Measurements from ENCODE around the gene MVB12B. TPM values are rescaled to one million over a fixed set of nuclear protein-coding genes. Genes with fewer than 3 reads are reported as not detected.

MVB12B gene
- total and polyA plus RNA-seq, 8 donors, result 2.6 to 6.7 (median 4.0) TPM

DNA sequence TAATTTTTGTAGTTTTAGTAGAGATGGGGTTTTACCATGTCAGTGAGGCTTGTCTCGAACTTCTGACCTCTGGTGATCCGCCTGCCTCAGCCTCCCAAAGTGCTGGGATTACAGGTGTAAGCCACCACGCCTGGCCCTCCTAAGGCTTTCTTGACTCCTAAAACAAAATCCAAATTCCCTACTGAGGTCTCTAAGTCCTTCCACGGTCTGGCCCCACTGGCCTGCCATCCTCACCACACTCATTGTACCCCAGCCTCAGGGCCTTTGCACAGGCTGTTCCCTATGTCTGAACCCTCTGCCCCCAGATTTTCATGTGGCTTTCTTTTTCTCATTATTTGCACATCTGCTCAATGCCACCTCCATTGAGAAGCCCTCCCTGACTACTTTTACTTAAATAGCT lies 34.7 kb upstream of the MVB12B start:
- Histone ChIP-seq H3K4me1 (no peaks in the 10 kb centered on the region), H3K4me3 (no peak overlapping the region), H3K36me3 (no peaks in the 10 kb centered on the region), H3K27me3 (no peaks in the 10 kb centered on the region), H3K9me3 (no peaks in the 10 kb centered on the region), H3K27ac (no peak overlapping the region)
- DNase-seq (no peak), FAIRE-seq (no peak), ATAC-seq (no peak)
- TF ChIP-seq, protein P1, sequence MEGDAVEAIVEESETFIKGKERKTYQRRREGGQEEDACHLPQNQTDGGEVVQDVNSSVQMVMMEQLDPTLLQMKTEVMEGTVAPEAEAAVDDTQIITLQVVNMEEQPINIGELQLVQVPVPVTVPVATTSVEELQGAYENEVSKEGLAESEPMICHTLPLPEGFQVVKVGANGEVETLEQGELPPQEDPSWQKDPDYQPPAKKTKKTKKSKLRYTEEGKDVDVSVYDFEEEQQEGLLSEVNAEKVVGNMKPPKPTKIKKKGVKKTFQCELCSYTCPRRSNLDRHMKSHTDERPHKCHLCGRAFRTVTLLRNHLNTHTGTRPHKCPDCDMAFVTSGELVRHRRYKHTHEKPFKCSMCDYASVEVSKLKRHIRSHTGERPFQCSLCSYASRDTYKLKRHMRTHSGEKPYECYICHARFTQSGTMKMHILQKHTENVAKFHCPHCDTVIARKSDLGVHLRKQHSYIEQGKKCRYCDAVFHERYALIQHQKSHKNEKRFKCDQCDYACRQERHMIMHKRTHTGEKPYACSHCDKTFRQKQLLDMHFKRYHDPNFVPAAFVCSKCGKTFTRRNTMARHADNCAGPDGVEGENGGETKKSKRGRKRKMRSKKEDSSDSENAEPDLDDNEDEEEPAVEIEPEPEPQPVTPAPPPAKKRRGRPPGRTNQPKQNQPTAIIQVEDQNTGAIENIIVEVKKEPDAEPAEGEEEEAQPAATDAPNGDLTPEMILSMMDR (IDR thresholded peaks at IDR 0.05), result no peak
- WGBS, 2 donors, result 74 to 88% methylated on average over 4 of the region's 4 CpGs
- intact Hi-C loops (cut with DNase I), result no loop called here

GRCh38 chr9:126292736-126293521 lies 33.7 kb upstream of the MVB12B start:
- WGBS, 2 donors, result 77 to 78% methylated on average over 16 of the region's 16 CpGs
- Histone ChIP-seq H3K27ac (no peak overlapping the region), H3K27me3 (no peaks in the 10 kb centered on the region), H3K9me3 (no peaks in the 10 kb centered on the region), H3K4me1 (no peaks in the 10 kb centered on the region), H3K4me3 (no peak overlapping the region), H3K36me3 (no peaks in the 10 kb centered on the region)
- intact Hi-C loops (cut with DNase I), result no loop called here
- ATAC-seq (no peak), FAIRE-seq (no peak), DNase-seq (no peak)
- TF ChIP-seq, protein P1 (IDR thresholded peaks at IDR 0.05), result no peak

- DNase-seq (no peak), FAIRE-seq (no peak), ATAC-seq (no peak)
- no peak overlapping the region for H3K27ac ChIP-seq
- TF ChIP-seq, protein P1 (IDR thresholded peaks at IDR 0.05), result no peak
- H3K27me3 ChIP-seq, result no peaks in the 10 kb centered on the region
- intact Hi-C loops (cut with DNase I), result no loop called here
- no peak overlapping the region for H3K4me3 ChIP-seq
- H3K36me3 ChIP-seq, result no peaks in the 10 kb centered on the region
- WGBS, 2 donors, result 65 to 66% methylated on average over 9 of the region's 9 CpGs
- H3K9me3 ChIP-seq, result no peaks in the 10 kb centered on the region
- H3K4me1 ChIP-seq, result no peaks in the 10 kb centered on the region
Observed at GRCh38 chr9:126293522-126293889, 33.1 kb upstream of the MVB12B start.

DNA sequence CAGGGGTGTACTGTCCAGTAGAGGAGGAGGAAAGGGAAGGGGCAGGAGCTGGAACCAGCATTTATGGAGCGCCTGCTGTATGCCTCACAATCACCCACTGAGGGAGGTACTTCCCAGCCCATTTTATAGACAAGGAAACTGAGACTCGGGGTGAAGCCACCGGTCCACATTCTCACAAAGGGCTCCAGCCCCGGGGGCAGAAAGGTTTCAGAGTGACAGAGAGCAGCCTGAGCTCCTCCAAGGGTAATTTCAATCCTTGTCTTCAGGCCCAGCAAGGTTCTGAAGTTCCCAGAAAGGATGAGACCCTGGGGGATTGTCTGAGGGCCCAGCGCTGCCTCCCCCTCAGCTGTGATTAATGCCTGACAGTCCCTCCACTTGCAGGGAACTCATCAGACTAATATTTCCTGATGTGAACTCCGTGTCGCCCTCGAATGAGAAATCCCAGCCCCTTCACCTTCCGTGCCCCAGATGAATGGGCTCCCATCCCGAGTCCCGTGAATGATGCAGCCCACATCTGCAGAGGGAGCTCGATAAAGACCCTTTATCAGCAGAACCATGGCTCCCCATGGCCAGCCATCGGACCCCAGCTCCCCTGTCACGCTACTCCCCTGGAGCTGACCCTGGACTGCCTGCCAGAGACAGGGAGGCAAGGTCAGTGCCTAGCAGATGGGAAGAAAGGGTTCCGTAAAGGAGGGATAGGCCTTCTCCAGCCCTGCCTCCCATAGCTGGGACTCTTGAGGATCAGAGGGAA lies 32.1 kb upstream of the MVB12B start:
- ATAC-seq (no peak), DNase-seq (no peak), FAIRE-seq (no peak)
- TF ChIP-seq, protein P1 (IDR thresholded peaks at IDR 0.05), result no peak
- Histone ChIP-seq H3K36me3 (no peaks in the 10 kb centered on the region), H3K27ac (no peak overlapping the region), H3K4me1 (no peaks in the 10 kb centered on the region), H3K9me3 (no peaks in the 10 kb centered on the region), H3K27me3 (no peaks in the 10 kb centered on the region), H3K4me3 (no peak overlapping the region)
- 69 to 78% methylated on average over 15 of the region's 15 CpGs for WGBS, 2 donors
- intact Hi-C loops (cut with DNase I), result no loop called here

DNA sequence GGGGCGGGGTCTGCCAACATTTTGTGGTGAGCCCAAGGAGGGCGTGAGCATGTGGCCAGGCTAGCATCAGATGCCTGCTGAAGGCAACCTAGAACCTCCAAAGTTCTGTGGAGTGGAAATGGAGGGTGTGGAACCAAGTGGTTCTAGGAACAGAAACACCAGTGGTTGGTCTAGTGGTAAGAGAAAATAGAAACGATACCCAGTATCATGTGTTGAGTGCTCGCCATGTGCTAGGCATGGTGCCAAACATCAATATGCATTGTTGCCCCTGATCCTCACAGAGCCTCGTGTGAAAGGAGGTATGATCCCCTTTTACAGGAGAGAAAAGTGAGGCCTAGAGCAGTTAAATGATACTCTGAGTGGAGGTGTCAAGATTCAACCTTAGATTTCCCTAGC lies 31.5 kb upstream of the MVB12B start:
- H3K4me1 ChIP-seq, result no peaks in the 10 kb centered on the region
- TF ChIP-seq, protein P1 (IDR thresholded peaks at IDR 0.05), result no peak
- no peaks in the 10 kb centered on the region for H3K27me3 ChIP-seq
- DNase-seq (no peak), ATAC-seq (no peak), FAIRE-seq (no peak)
- H3K9me3 ChIP-seq, result no peaks in the 10 kb centered on the region
- no peak overlapping the region for H3K4me3 ChIP-seq
- intact Hi-C loops (cut with DNase I), result no loop called here
- no peak overlapping the region for H3K27ac ChIP-seq
- no peaks in the 10 kb centered on the region for H3K36me3 ChIP-seq
- WGBS, 2 donors, result 59 to 80% methylated on average over 5 of the region's 5 CpGs
